GM19023 (cell line): ENCODE measurements around the gene TAF4.
"Not testable (repeated sequence)": the region's sequence is repeated elsewhere in the genome, so short reads cannot be mapped to it uniquely, and the experiment has no call there.

Source experiments
- ATAC-seq: cut with Tn5 transposase; IDR thresholded peaks from one replicate; pipeline ENCODE4 v1.9.1; 2021; ENCODE audit warnings: mild to moderate bottlenecking, moderate library complexity; ENCODE audit not compliant: unreplicated experiment

The TAF4 gene

DNA sequence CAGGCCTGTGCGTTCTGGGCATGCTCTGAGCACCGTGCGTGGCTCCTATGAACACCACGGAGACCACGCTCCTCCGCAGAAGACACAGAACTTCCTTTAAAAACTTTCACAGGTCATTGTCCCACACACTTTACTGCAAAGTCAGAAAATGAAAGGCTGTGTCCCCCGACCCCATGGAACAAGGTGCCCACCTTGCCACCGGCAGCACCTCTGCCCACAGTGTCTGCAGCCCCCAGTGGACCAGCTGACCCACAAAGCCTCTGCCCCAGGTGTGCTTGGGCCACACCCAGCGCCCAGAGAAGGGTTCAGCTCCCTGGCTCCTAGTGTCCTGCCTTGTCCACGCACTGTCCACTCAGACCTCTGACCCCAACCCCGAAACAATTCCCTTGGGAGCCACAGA lies 8.7 kb downstream of the TAF4 start:
- no peak for ATAC-seq

DNA sequence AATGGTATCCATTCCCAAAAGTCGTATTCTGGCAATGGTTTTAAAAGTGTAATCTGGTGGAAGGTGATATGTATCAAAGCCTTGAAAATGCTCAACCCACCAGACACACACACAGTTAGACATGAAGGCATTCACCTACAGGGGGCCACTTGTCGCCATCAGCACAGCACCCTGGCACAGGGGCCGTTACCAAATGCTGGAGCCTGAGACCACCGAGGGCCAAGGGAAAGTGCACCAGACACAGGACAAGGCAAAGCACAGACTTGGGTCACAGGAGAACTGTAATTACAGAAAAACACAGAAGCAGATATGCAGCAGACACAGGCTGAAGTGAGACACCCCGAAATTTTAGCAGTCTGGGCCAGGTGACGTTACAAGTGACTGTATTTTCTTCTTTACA lies 9.3 kb downstream of the TAF4 start:
- ATAC-seq, result no peak

DNA sequence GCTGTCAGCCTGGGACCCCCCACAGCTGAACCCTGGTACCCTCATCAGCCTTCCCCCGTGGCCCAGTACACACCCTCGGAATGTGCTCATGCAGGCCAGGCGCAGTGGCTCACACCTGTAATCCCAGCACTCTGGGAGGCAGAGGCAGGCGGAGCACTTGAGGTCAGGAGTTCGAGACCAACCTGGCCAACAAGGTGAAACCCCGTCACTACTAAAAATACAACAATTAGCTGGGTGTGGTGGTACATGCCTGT lies 9.9 kb downstream of the TAF4 start:
- ATAC-seq, result not testable (repeated sequence)

DNA sequence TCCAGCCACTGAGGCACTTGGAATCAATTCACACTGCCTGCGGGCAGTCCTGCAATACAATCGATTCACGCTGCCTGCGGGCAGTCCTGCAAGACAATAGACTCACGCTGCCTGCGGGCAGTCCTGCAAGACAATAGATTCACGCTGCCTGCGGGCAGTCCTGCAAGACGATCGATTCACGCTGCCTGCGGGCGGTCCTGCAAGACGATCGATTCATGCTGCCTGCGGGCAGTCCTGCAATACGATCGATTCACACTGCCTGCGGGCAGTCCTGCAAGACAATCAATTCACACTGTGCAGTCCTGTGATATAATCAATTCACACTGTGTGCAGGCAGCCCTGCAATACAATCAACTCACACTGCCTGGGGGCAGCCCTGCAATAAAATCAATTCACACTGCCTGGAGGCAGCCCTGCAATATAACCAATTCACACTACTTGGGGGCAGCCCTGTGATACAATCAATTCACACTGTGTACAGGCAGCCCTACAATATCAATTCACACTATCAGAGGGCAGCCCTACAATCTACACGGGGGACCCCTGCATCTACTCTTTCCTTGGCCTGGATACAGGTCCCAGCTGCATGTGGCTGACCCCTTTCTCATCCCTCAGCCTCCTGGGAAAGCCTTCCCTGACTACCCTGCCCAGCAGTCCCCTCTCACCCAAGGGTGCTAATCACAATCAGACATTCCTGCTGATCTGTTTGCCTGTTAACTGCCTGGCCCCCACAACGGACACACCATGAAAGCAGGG lies 10.4 kb downstream of the TAF4 start:
- ATAC-seq, result no peak

DNA sequence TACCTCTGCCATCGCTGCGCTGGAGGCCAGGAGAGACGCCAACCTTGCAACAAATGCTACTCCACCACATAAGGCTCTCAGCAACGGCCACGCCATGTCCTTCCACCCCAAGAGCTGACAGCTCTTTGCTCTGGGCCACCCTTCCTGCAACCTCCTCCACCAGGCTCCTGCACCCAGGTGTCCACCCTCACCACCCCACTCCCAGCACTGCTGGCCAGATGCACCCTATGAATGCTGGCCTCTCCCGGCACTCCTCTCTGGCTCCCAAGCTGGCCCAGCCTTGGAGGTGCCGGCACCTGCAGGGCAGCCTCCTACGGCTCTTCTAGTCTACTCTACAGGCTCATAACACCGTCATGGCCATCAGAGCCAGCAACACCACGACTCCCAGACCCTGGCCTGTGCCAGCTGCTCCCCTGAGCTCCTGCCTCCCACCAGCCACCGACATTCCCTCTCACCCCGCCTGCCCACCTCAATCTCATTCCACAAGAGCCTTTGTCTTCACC lies 11.2 kb downstream of the TAF4 start:
- no peak for ATAC-seq

DNA sequence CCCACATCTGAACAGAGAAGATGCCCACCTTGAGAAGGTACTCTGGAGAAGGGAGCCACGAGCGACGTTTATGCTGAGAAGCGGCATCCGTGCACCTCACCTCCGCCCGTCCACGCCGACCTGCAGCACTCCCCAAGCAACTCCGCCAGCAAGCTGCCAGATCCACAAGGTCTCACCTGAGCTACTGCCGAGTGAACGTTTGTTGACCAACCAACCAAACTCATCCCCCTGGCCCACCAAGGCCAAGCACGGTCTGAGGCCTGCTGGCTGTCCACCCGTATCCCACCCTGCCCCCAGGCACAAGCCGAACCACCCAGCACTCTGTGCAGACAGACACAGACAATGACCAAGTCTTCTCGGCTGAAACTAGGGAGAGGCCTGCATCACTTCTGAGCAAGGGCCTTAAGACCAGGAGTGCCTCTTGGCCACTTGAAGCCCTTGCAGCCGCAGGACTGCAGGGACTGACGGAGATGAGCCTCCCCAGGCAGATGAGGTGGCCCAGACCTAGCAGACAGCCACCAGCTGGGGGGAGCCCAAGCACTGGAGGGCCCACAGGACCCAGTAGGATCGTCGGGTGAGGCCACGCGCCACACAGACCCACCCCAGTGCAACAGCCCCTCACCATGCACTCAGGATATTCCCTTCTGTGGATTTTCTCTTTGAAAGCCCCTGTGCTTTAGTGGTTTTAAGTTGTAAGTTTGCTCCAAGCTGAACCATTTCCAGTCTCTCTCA lies 12.1 kb downstream of the TAF4 start:
- no peak for ATAC-seq

DNA sequence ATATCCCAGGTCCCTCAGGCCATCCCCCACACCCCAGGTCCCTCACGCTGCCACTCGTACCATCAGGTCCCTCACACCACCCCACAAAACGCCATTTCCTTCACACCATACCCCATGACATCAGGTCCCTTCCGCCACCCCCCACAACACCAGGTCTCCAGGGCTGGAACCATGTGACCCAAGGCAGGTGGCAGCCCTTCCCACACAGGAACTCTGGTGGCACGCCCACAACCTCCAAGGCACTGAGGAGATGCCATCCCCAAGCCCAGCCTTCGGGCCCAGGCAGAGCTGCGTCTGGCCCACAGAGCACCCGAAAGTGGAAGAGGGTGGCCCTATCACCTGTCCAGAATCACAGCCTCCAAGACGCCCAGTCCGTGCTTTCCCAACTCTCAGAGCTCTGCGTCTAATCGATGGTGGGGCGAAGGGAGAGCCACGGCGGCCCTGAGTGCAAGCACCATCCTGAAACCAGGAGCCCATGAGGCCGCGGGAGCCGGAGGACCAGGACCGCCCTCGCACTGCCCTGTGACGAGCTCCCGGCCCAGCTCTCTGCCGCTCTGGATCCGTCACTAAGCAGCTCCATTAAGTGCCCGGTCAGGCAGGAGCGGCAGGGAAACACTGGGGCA lies 12.7 kb downstream of the TAF4 start:
- ATAC-seq, result no peak

DNA sequence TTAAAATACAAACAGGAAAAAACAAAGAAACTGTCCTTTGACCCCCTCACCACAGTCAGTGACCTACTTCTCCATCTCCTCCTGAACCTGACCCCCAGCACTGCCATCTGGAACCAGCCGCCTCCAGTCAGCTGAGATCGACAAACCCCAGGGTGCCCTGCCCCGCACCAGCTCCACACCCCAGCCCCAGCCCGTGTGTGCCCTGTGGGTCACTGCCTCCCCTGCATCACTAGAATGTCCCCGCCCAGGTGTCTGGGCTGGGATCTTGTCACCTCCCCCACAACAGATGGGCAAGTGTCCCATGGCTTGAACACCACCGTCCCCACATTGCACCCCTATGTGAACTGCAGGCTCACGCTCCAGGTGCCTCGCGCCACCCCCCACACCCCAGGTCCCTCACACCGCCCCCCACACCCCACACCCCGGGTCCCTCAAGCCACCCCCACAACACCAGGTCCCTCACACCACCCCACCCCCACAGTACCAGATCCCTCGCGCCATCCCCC lies 13.3 kb downstream of the TAF4 start:
- no peak for ATAC-seq

DNA sequence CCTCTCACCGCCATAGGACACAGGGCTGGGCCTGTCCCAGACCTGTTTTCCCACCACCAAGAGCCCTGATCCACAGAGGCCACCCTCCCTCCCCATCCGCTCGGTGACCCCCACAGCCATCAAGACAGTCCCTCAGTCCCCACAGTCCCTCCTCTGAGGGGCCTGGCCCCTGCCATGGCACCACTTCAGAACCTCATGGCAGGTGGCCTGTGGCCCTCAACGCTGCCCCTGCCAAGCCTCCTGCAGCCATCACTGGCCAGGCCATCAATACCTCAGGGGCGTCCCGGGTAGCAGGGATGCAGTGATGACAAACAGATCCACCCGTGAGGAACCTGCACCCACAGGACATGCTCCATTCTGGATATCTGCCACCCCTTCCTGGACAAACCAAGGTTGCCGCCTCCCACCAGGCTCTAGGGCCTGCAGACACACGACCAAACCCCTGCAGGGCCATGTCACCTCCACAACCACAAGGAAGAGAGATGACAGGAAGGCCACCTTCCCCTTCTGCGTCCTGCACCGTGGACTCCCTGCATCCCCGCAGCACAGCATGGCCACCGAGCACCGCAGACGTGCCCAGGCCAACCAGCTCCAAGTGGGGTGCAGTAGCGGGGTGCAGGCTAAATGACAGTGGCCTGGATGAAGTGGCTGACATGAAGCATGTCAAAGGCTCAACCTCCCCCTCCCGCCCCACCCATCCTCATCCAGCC lies 14.0 kb downstream of the TAF4 start:
- ATAC-seq, result no peak

DNA sequence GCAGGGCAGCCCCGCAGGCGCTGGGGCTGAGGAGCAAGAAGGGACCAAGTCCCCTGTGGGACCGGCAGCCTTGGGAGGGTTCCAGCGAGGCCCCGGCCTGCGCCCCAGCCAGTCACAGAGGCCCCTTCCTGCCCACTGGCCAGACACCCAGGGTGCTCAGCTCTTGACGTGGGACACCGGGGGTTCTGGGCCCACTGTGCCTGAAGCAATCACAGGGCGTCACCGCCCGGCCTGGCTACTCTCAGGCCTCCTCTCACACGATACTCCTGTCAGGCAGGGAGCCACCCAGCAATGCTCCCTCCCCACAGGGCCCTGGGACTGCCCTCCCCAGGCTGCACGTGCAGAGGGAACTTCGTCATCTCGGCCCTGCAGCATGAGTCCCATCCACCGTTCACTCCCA lies 14.5 kb downstream of the TAF4 start:
- no peak for ATAC-seq

DNA sequence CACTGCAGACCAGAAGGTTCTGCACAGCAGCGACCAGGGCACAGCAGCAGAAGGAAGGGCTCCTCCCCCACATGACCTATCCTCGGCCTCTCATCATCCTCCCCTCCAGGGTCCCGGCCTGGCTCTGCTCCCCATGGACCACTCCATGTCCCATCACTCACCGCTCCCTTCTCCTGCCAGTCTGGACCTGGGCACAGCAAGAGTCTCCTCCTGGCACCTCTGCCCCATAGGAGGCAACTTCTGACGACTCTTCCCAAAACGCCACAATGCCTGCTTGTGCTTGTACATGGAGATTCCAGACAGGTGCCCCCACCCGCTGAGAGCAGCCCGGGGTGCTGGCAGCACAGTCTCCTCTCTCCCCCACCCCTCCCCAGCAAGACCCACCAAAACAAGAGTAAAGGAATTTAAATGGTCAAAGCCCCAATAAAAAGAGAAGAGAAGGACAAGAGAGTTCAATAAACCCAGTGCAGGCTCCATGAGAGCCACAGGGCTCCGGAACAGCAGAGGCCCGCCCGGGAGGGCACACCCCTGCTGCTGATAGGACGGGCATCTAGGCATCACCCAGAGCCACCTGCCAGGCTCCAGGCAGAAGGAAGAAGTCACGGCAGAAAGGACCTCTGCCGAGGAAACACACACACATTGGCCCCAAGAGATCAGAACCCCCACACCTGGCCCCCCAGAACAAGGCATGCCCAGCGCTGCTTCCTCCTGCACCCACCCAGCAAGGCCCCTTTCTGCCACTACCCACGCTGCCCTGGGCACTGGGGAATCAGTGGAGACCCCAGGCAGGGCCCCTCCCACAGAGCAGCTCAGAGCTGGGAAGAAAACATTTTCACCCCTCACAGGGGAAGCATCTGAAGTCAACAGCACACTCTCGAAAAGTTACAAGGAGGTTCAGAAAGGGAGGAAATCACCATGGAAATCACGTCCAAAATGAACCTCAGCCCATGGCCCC lies 15.2 kb downstream of the TAF4 start:
- no peak for ATAC-seq

DNA sequence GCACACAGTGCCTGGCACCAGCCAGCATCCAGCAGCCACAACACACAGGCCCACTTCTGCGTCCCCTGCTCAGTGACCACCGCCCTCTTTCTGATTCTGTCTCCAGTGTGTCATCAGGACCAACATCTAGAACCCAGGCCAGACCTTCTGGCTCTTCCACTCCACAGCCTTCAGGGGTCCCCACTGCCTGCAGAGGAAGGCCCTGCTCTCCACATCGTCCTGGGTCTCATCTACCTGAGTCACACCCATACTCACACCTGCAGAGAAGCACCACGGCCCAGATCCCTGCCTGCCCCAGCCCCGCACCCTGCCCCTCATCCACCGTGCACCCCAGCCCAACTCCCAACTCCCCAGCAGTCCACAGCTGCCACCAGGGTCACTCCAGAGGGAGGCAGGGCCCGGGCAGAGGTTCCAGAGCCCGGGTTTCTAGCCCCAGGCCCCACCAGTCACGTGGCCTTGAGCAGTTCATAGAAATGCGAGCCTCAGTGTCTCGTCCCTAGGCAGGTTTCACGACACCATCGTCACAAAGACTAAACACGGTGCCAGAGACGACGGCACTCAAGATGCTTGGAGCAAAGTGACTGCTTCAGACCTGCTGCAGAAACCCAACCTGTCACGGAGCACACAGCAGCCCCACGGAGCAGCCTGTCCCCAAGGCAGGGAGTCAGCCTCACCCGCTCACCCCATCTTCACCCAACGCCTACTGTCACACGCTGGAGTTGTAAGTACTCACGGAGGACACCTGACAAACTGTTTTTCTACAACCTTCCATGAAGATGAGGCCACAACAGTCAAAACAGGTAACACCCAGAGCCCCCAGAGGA lies 16.1 kb downstream of the TAF4 start:
- ATAC-seq, result no peak

DNA sequence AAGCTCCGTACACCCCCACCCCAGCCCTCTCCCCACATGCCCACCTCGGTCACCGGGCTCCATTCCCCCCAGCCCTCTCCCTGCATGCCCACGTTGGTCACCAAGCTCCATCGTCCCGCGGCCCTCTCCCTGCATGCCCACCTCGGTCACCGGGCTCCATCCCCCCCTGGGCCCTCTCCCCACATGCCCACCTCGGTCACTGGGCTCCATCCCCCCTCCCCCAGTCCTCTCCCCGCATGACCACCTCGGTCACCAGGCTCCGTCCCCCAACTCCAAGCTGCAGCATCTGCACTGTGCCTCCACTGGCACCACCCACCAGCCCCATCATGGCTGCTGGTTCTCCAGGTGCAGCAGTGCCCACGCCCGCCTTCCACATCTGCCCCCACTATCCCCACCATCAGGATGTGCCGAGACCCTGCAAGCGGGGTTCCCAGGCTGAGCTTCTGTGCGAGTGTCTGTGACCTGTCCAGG lies 16.8 kb downstream of the TAF4 start:
- ATAC-seq, result no peak

DNA sequence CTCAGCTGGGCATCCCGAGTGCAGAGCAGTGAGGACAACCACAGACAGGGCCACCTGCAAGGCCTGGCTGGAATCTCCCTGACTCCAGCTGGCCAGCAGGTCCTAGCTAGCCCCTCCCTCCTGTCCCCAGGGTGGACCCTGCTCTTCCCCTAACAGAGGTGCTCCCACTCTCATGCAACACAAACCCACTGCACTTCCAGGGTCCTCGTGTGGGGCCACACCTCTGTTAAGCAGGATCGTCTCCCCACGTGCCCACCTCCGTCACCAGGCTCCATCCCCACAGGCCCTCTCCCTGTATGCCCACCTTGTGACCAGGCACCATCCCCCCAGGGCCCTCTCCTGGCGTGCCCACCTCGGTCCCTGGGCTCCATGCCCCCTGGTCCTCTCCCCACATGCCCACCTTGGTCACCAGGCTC lies 17.3 kb downstream of the TAF4 start:
- no peak for ATAC-seq

DNA sequence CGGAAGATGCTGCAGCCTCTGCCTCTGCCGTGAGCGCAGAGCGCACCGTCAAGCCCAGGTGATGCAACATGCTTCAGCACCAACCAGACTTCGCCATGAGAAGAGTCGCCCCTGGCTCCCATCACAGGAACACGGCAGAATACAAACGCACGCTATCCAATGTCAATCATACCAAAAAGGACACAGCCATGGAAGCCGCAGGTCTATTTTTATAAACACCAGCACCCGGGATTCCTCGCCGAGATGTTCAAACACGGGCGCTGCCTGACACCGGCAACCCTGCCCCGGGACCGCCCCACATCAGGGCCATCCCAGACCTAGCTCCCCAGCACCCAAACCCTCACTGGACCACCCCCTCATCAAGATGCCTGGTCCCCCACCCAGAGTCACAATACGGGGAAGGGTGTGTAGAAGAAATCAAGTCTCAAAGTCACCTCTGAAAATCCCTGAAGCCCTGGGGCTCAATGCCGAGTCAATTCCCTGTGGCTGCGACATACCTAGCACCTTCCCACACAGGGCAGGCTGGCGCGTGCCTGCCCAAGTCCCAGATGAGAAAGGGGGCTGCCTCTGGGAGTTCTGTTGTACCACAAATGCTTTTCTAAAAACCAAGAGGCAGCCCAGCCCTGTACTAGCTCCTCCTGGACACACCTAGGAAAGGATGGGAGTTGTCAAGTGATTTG lies 17.9 kb downstream of the TAF4 start:
- no peak for ATAC-seq

DNA sequence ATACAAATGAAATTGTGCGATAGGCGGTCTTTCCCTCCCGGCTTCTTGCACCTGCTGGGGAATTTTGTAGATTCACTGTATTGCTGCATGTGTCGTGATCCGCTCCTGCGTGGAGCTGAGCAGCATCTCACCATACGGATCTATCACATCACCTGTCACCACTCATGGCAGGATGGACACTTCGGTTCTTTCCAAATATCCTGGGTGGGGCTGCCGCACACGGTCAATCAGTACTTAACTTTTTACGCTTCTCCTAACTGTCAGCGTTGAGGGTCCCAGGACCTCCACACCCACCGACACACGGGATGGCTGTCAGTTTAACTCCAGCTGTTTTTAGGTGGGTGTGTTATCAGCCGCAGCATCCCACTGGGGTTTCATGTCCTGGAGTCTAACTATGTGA lies 19.2 kb downstream of the TAF4 start:
- no peak for ATAC-seq

DNA sequence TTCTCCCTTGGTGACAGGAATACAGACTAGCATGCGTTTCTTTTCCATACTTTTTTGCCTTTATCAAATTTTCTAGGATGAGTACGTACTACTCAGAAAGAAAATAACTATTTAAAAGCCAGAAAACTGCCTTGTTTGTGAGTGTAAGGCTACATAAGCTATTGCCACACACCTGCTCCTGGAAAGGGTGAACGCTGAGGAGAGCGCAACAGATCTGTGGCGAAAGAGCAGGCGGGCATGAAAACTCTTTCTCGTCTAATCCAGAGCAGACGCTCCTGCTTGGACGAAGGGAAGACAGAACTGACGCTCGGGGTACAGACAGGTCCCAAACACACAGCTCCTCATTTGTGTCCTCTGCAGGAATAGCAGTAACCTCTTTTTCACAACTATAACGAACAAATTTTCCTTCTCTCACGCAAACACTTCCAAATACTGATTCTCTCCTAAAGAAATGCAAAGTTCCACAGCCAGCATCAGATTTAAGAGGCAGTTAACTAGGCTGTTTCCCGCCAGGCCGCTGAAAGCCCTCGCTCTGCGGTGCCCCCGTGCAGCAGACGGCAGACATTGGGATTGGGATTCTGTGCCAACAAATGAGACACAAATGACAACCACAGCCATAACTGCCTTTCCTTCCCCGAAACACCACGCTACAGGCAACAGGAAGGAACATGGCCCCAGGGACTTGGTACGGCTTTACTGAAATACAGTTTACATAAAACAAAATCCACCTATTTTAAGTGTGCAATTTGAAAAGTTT lies 20.0 kb downstream of the TAF4 start:
- ATAC-seq, result no peak

DNA sequence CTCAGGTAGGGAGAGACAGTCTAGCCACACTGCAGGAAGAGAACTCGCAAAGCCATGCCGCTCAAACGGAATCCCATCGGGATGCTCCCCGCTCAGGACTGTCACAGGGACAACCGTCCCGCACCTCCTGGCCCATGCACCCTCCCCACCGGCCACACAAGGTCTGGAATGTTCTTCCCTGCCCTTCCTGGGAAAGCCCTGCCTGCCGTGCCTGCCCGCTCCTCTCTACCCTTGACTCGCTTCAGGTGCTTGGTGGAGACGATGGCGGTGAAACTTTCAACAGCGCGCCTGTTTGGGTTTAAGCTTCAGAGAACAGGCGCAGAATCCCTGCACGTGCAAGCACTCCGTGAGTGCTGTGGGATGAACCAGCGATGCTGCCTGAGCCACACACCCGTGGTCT lies 20.6 kb downstream of the TAF4 start:
- no peak for ATAC-seq
